Right cardiac atrium (tissue), 5 donors: ENCODE results near the gene TMEM178B. TPM values are rescaled to one million over a fixed set of nuclear protein-coding genes. Genes with fewer than 3 reads are reported as not detected.
A peak's percentile ranks its signal among the peaks of the same experiment; 100 is the strongest.

Experiments used
- ATAC-seq, 2 donors: fragments of 200-7000 bp; cut with Tn5 transposase; one replicate each; pipeline versions ENCODE4 v1.8.0 to v1.9.1; 2020; ENCODE audit warnings: moderate library complexity in 2 of 2, mild to moderate bottlenecking in 1 of 2
- DNase-seq, 3 donors: peaks; one replicate each; pipeline ENCODE4 v3.0.0-alpha.2; 2020
- H3K27ac ChIP-seq: one replicate; pipeline ENCODE4 v1.5.1; 2013; ENCODE audit warnings: mild to moderate bottlenecking, low read length, control low read depth, moderate library complexity
- H3K27me3 ChIP-seq: one replicate; pipeline ENCODE4 v1.6.1; 2013; ENCODE audit not compliant: control insufficient read depth, insufficient read depth
- H3K4me1 ChIP-seq: one replicate; pipeline ENCODE4 v1.6.1; 2013; ENCODE audit warnings: low read length; ENCODE audit not compliant: control insufficient read depth, insufficient read depth
- H3K4me3 ChIP-seq: one replicate; pipeline ENCODE4 v1.5.1; 2013; ENCODE audit warnings: low read length, control low read depth
- H3K9me3 ChIP-seq: one replicate; pipeline ENCODE4 v1.6.1; 2013; ENCODE audit warnings: low read length; ENCODE audit not compliant: control insufficient read depth
- WGBS: extraction: QIAGEN DNeasy Blood & Tissue Kit; methylation state at CpG from one replicate; pipeline ENCODE4 v1.1.7; 2013; 5-methylcytosine and 5-hydroxymethylcytosine counted together
- intact Hi-C, 4 donors: fragments of 100-400 bp; cut with DNase I; formaldehyde crosslinking; loops; one replicate each; pipeline versions ENCODE4 v1.11.0 to v1.14.0; 2022 to 2023
- polyA plus RNA-seq: library from polyadenylated mRNA; stranded (reverse); fragments of 200-250 nt; gene quantifications from one replicate; pipeline ENCODE4 v1.2.3, GENCODE V29; 2013
- total RNA-seq, 4 donors: library from RNA; stranded (reverse); fragmentation: NEBNext Ultra II Directional; extraction: Animal tissue kit (Norgen Biotek cat#: 25700); gene quantifications; one replicate each; pipeline ENCODE4 v1.2.1, GENCODE V29; 2021
- donor health status: healthy with polysubstance abuse.
- donor health status: DM: no; HTN: yes; CAD: no.
- donor health status: DM: no; HTN: no; CAD: no.
- donor health status: DM: no; HTN: yes; CAD: no; lungs with severe emphysema.
- donor health status: DM: yes; HTN: yes; CAD: no.

TMEM178B gene
- total and polyA plus RNA-seq, 5 donors, result 13.3 to 49.6 (median 35.0) TPM

GRCh38 chr7:141480953-141481352 lies 407.1 kb downstream of the TMEM178B start:
- 87% methylated on average over 9 of the region's 9 CpGs for WGBS
- no peak for DNase-seq
- Histone ChIP-seq H3K4me3 (no peak overlapping the region), H3K27me3 (no peaks in the 10 kb centered on the region), H3K4me1 (no peaks in the 10 kb centered on the region), H3K27ac (no peak overlapping the region), H3K9me3 (no peaks in the 10 kb centered on the region)
- no peak for ATAC-seq
- intact Hi-C loops, result no loop called here

- ATAC-seq, result no peak
- no peak for DNase-seq
- intact Hi-C loops, result no loop called here
- 86% methylated on average over 5 of the region's 5 CpGs for WGBS
- Histone ChIP-seq H3K27me3 (no peaks in the 10 kb centered on the region), H3K4me3 (no peak overlapping the region), H3K27ac (no peak overlapping the region), H3K9me3 (no peaks in the 10 kb centered on the region), H3K4me1 (no peaks in the 10 kb centered on the region)
Observed at GRCh38 chr7:141481971-141482370, 408.1 kb downstream of the TMEM178B start.

GRCh38 chr7:141483044-141483443 lies 409.2 kb downstream of the TMEM178B start:
- Histone ChIP-seq H3K4me3 (no peak overlapping the region), H3K27ac (no peak overlapping the region), H3K4me1 (no peaks in the 10 kb centered on the region), H3K9me3 (no peaks in the 10 kb centered on the region), H3K27me3 (no peaks in the 10 kb centered on the region)
- no peak for ATAC-seq
- DNase-seq, result no peak
- 91% methylated on average over 2 of the region's 2 CpGs for WGBS
- intact Hi-C loops, result no loop called here

- H3K9me3 ChIP-seq, result no peaks in the 10 kb centered on the region
- no peak for DNase-seq
- no peaks in the 10 kb centered on the region for H3K27me3 ChIP-seq
- no peak overlapping the region for H3K27ac ChIP-seq
- no peak for ATAC-seq
- 72% methylated on average over 1 of the region's 1 CpG for WGBS
- no peaks in the 10 kb centered on the region for H3K4me1 ChIP-seq
- no peak overlapping the region for H3K4me3 ChIP-seq
- intact Hi-C loops, result no loop called here
Observed at GRCh38 chr7:141484907-141485306, 411.0 kb downstream of the TMEM178B start.

- intact Hi-C loops, result no loop called here
- Histone ChIP-seq H3K9me3 (no peaks in the 10 kb centered on the region), H3K4me1 (no peaks in the 10 kb centered on the region), H3K4me3 (no peak overlapping the region), H3K27ac (no peak overlapping the region), H3K27me3 (no peaks in the 10 kb centered on the region)
- DNase-seq (no peak), ATAC-seq (no peak)
- 80% methylated on average over 3 of the region's 3 CpGs for WGBS
Observed at GRCh38 chr7:141486959-141487358, 413.1 kb downstream of the TMEM178B start.

- Histone ChIP-seq H3K4me1 (peaks cover 1% of the 10 kb centered on the region), H3K27me3 (no peaks in the 10 kb centered on the region), H3K4me3 (no peak overlapping the region), H3K27ac (no peak overlapping the region), H3K9me3 (no peaks in the 10 kb centered on the region)
- ATAC-seq, result no peak
- intact Hi-C loops, result no loop called here
- no peak for DNase-seq
- 64% methylated on average over 2 of the region's 2 CpGs for WGBS
Observed at GRCh38 chr7:141490474-141490873, 416.6 kb downstream of the TMEM178B start.

GRCh38 chr7:141495057-141495456 lies 421.2 kb downstream of the TMEM178B start:
- Histone ChIP-seq H3K4me1 (peaks cover 1% of the 10 kb centered on the region), H3K4me3 (no peak overlapping the region), H3K27ac (no peak overlapping the region), H3K27me3 (no peaks in the 10 kb centered on the region), H3K9me3 (no peaks in the 10 kb centered on the region)
- intact Hi-C loops, result no loop called here
- WGBS, result 51% methylated on average over 1 of the region's 1 CpG
- DNase-seq, result no peak
- no peak for ATAC-seq

- no peaks in the 10 kb centered on the region for H3K27me3 ChIP-seq
- H3K4me1 ChIP-seq, result peaks cover 1% of the 10 kb centered on the region
- intact Hi-C loops, result no loop called here
- H3K27ac ChIP-seq, result no peak overlapping the region
- no peak for DNase-seq
- no peaks in the 10 kb centered on the region for H3K9me3 ChIP-seq
- no peak for ATAC-seq
- WGBS, result 67% methylated on average over 5 of the region's 5 CpGs
- no peak overlapping the region for H3K4me3 ChIP-seq
Observed at GRCh38 chr7:141497391-141497790, 423.5 kb downstream of the TMEM178B start.

- WGBS, result 81% methylated on average over 3 of the region's 3 CpGs
- intact Hi-C loops, result no loop called here
- Histone ChIP-seq H3K27me3 (no peaks in the 10 kb centered on the region), H3K4me1 (no peaks in the 10 kb centered on the region), H3K9me3 (no peaks in the 10 kb centered on the region), H3K4me3 (no peak overlapping the region), H3K27ac (no peak overlapping the region)
- no peak for ATAC-seq
- DNase-seq, result no peak
Observed at GRCh38 chr7:141500608-141501007, 426.7 kb downstream of the TMEM178B start.

GRCh38 chr7:141501451-141501850 lies 427.6 kb downstream of the TMEM178B start:
- Histone ChIP-seq H3K27me3 (no peaks in the 10 kb centered on the region), H3K9me3 (no peaks in the 10 kb centered on the region), H3K4me1 (no peaks in the 10 kb centered on the region), H3K4me3 (no peak overlapping the region), H3K27ac (no peak overlapping the region)
- WGBS, result 86% methylated on average over 2 of the region's 2 CpGs
- ATAC-seq, result no peak
- no peak for DNase-seq
- intact Hi-C loops, result no loop called here

GRCh38 chr7:141511316-141511675 lies 437.4 kb downstream of the TMEM178B start:
- no peak for DNase-seq
- H3K27me3 ChIP-seq, result no peaks in the 10 kb centered on the region
- peak in 1 of 2 donors; percentile 23 for ATAC-seq
- H3K9me3 ChIP-seq, result no peaks in the 10 kb centered on the region
- WGBS, result 4% methylated on average over 8 of the region's 8 CpGs
- no peak overlapping the region for H3K4me3 ChIP-seq
- intact Hi-C loops, result no loop called here
- H3K27ac ChIP-seq, result no peak overlapping the region
- H3K4me1 ChIP-seq, result no peaks in the 10 kb centered on the region

- peak in 2 of 3 donors; percentile 47 to 56 for DNase-seq
- H3K27ac ChIP-seq, result no peak overlapping the region
- no peaks in the 10 kb centered on the region for H3K27me3 ChIP-seq
- 2% methylated on average over 36 of the region's 36 CpGs for WGBS
- H3K9me3 ChIP-seq, result no peaks in the 10 kb centered on the region
- H3K4me3 ChIP-seq, result no peak overlapping the region
- intact Hi-C loops, result no loop called here
- H3K4me1 ChIP-seq, result no peaks in the 10 kb centered on the region
- peak; percentile 63 to 67 for ATAC-seq
Observed at GRCh38 chr7:141511676-141512396, 438.0 kb downstream of the TMEM178B start.
